Stimulated activated CD8-positive, alpha-beta memory T cell treated with anti-CD3 and anti-CD28 coated beads, Interleukin-15, amount 100 ng/mL, for 24 hours (primary cell): ENCODE data around the gene PIWIL4.

ENCODE experiments used
- DNase-seq: peaks from one replicate; pipeline ENCODE4 v3.0.0-alpha.2; 2020; ENCODE audit warnings: low read depth

Gene PIWIL4

GRCh38 chr11:94567181-94567670 is at the start of gene PIWIL4:
Gene PIWIL4 (plus strand): TSS chr11:94567368. CDS start chr11:94567519, 151 bp downstream.
- DNase-seq: no peak

- no peak for DNase-seq
These were observed 48.9 kb upstream of the PIWIL4 start for GRCh38 chr11:94518300-94518699.

- no peak for DNase-seq
These were observed 47.6 kb upstream of the PIWIL4 start for GRCh38 chr11:94519478-94520084.

GRCh38 chr11:94521684-94522083 is 45.5 kb upstream of the PIWIL4 start:
- DNase-seq: no peak

GRCh38 chr11:94524341-94524740 is 42.8 kb upstream of the PIWIL4 start:
- DNase-seq: no peak

- DNase-seq: no peak
These were observed 41.4 kb upstream of the PIWIL4 start for GRCh38 chr11:94525546-94526324.

GRCh38 chr11:94526645-94527438 is 40.3 kb upstream of the PIWIL4 start:
- DNase-seq: no peak

GRCh38 chr11:94528551-94528950 is 38.6 kb upstream of the PIWIL4 start:
- no peak for DNase-seq

- DNase-seq: no peak
These were observed 35.0 kb upstream of the PIWIL4 start for GRCh38 chr11:94532211-94532610.

- DNase-seq: no peak
These were observed 34.0 kb upstream of the PIWIL4 start for GRCh38 chr11:94533206-94533605.

GRCh38 chr11:94533696-94534630 is 33.2 kb upstream of the PIWIL4 start:
- DNase-seq: no peak

- DNase-seq: no peak
These were observed 30.8 kb upstream of the PIWIL4 start for GRCh38 chr11:94536386-94536785.

GRCh38 chr11:94537031-94537600 is 30.1 kb upstream of the PIWIL4 start:
- no peak for DNase-seq

- no peak for DNase-seq
These were observed 27.7 kb upstream of the PIWIL4 start for GRCh38 chr11:94539420-94539819.

GRCh38 chr11:94543695-94544645 is 23.2 kb upstream of the PIWIL4 start, which contains the start of gene FUT4:
Gene FUT4 (plus strand): TSS chr11:94543921. CDS start chr11:94544134, 213 bp downstream.
- peak; percentile 40 for DNase-seq

- no peak for DNase-seq
These were observed 22.4 kb upstream of the PIWIL4 start for GRCh38 chr11:94544646-94545263.

GRCh38 chr11:94545264-94546161 is 21.7 kb upstream of the PIWIL4 start:
- DNase-seq: no peak

GRCh38 chr11:94546162-94546470 is 21.1 kb upstream of the PIWIL4 start:
- no peak for DNase-seq

GRCh38 chr11:94546886-94547285 is 20.3 kb upstream of the PIWIL4 start:
- DNase-seq: no peak
